Upper lobe of right lung (tissue), 1 donor: ENCODE results near the gene PCLO. TPM values are rescaled to one million over a fixed set of nuclear protein-coding genes. Genes with fewer than 3 reads are reported as not detected.

Experiments used
- ATAC-seq: fragments of 200-7000 bp; cut with Tn5 transposase; one replicate; pipeline ENCODE4 v1.9.1; 2020; ENCODE audit warnings: mild to moderate bottlenecking, moderate library complexity
- DNase-seq: peaks from one replicate; pipeline ENCODE4 v3.0.0-alpha.2; 2020
- H3K27ac ChIP-seq: fragments of 200-600 bp; one replicate; pipeline ENCODE4 v1.8.0; 2022
- H3K27me3 ChIP-seq: fragments of 200-600 bp; one replicate; pipeline ENCODE4 v1.8.0; 2022; ENCODE audit warnings: mild to moderate bottlenecking
- H3K36me3 ChIP-seq: fragments of 200-600 bp; one replicate; pipeline ENCODE4 v1.8.0; 2022
- H3K4me1 ChIP-seq: fragments of 200-600 bp; one replicate; pipeline ENCODE4 v1.8.0; 2022
- H3K4me3 ChIP-seq: fragments of 200-600 bp; one replicate; pipeline ENCODE4 v1.8.0; 2022; ENCODE audit warnings: mild to moderate bottlenecking
- H3K9me3 ChIP-seq: fragments of 200-600 bp; one replicate; pipeline ENCODE4 v1.8.0; 2022
- CTCF ChIP-seq: fragments of 200-600 bp; IDR thresholded peaks from one replicate; pipeline ENCODE4 v1.8.0; 2022; ENCODE audit warnings: antibody characterized with exemption
- intact Hi-C: fragments of 100-400 bp; cut with DNase I; formaldehyde crosslinking; loops from one replicate; pipeline ENCODE4 v1.11.0; 2022
- total RNA-seq: library from RNA; stranded (reverse); fragmentation: NEBNext Ultra II Directional; extraction: Animal tissue kit (Norgen Biotek cat#: 25700); gene quantifications from one replicate; pipeline ENCODE4 v1.2.1, GENCODE V29; 2021
- donor health status: DM: no; HTN: yes; CAD: no; lungs with severe emphysema.

PCLO gene
- total RNA-seq, 1 donor from 2014 or later: 5.3 TPM

DNA sequence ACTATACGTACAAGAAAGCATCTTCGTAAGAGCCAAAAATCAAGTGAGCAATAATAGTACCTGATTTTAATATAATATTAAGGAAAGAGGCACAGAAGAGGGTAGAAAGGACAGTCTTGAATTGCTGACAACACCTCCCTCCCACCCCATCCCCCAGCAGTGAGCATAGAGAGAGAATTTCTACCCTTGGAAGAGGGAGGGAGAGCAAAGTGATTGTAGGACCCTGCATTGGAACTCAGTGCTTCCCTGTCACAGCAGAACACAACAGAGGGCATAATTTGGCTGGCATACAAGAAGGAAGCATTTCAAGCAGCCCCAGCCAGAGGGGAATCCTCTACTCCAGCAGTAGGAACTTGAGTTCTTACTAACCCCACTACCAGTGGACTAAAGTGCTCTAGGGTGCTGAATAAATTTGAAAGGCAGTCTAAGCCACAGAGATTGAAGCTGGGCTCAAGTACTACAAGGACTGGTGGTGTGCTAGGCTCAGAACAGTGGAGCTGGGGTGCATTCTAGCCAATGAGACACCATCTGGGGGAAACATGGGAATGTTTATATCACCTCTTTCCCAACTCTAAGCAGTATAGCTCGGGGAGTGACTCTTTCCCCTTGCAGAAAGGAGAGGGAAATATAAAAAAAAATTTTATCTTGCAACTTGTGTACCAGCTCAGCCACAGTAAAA is 44.2 kb downstream of the PCLO start:
- H3K4me3 ChIP-seq: no peak overlapping the region
- H3K4me1 ChIP-seq: no peaks in the 10 kb centered on the region
- ATAC-seq (no peak), DNase-seq (no peak)
- no peaks in the 10 kb centered on the region for H3K36me3 ChIP-seq
- peaks cover 11% of the 10 kb centered on the region for H3K9me3 ChIP-seq
- TF ChIP-seq CTCF: no peak
- H3K27me3 ChIP-seq: no peaks in the 10 kb centered on the region
- intact Hi-C loops: no loop called here
- no peak overlapping the region for H3K27ac ChIP-seq

GRCh38 chr7:83117466-83117865 is 45.2 kb downstream of the PCLO start:
- ATAC-seq (no peak), DNase-seq (no peak)
- H3K4me3 ChIP-seq: no peak overlapping the region
- H3K27me3 ChIP-seq: no peaks in the 10 kb centered on the region
- peaks cover 6% of the 10 kb centered on the region for H3K9me3 ChIP-seq
- no peak for TF ChIP-seq CTCF
- H3K27ac ChIP-seq: no peak overlapping the region
- intact Hi-C loops: no loop called here
- no peaks in the 10 kb centered on the region for H3K4me1 ChIP-seq
- no peaks in the 10 kb centered on the region for H3K36me3 ChIP-seq

GRCh38 chr7:83111391-83111790 is 51.3 kb downstream of the PCLO start:
- no peak for TF ChIP-seq CTCF
- Histone ChIP-seq H3K27ac (no peak overlapping the region), H3K9me3 (no peaks in the 10 kb centered on the region), H3K27me3 (no peaks in the 10 kb centered on the region), H3K4me1 (no peaks in the 10 kb centered on the region), H3K36me3 (no peaks in the 10 kb centered on the region), H3K4me3 (no peak overlapping the region)
- intact Hi-C loops: no loop called here
- ATAC-seq (no peak), DNase-seq (no peak)

DNA sequence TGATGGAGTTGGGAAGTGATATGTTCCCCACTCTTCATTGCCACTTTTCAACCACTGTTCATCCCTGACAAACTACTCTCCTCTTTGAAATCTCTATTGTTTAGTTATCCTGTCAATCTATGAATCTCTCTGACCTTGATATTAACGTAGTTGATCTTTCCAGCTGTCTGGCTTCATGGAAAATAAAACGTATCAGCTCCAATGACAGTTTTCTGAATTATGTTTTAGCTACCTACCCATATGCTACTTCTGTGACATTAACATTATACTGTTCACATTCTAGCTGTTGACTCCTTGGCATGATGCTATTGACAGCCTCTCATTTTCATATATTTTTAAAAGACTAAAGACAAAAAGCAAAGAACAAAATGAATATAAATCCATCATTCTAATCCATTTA is 53.3 kb downstream of the PCLO start:
- Histone ChIP-seq H3K9me3 (no peaks in the 10 kb centered on the region), H3K27me3 (no peaks in the 10 kb centered on the region), H3K27ac (no peak overlapping the region), H3K4me1 (no peaks in the 10 kb centered on the region), H3K36me3 (no peaks in the 10 kb centered on the region), H3K4me3 (no peak overlapping the region)
- no peak for TF ChIP-seq CTCF
- ATAC-seq (no peak), DNase-seq (no peak)
- intact Hi-C loops: no loop called here

- Histone ChIP-seq H3K27me3 (no peaks in the 10 kb centered on the region), H3K27ac (no peak overlapping the region), H3K4me3 (no peak overlapping the region), H3K4me1 (no peaks in the 10 kb centered on the region), H3K36me3 (no peaks in the 10 kb centered on the region), H3K9me3 (no peaks in the 10 kb centered on the region)
- intact Hi-C loops: no loop called here
- ATAC-seq (no peak), DNase-seq (no peak)
- TF ChIP-seq CTCF: no peak
Observed at GRCh38 chr7:83105948-83106347, 56.7 kb downstream of the PCLO start.

GRCh38 chr7:83105063-83105462 is 57.6 kb downstream of the PCLO start:
- H3K9me3 ChIP-seq: no peaks in the 10 kb centered on the region
- H3K4me1 ChIP-seq: no peaks in the 10 kb centered on the region

More at GRCh38 chr7:83105063-83105462, 57.6 kb downstream of the PCLO start:
- ATAC-seq (no peak), DNase-seq (no peak)
- Histone ChIP-seq H3K27ac (no peak overlapping the region), H3K36me3 (no peaks in the 10 kb centered on the region), H3K27me3 (no peaks in the 10 kb centered on the region), H3K4me3 (no peak overlapping the region)
- TF ChIP-seq CTCF: no peak
- intact Hi-C loops: no loop called here
